ENCODE measurements around the gene ETDC. TPM values are rescaled to one million over a fixed set of nuclear protein-coding genes. Genes with fewer than 3 reads are reported as not detected.

Gene ETDC
- total RNA-seq, 1 donor, result not detected

GRCh38 chrX:135347381-135348016 is 38.2 kb downstream of the ETDC start:
- H3K4me3 ChIP-seq (ENCODE audit: low read depth, low read length), result no peak overlapping the region
- no peak for TF ChIP-seq CTCF (IDR thresholded peaks at IDR 0.05; ENCODE audit: insufficient read depth, low read length)
- DNase-seq (ENCODE audit: low read depth), result no peak

GRCh38 chrX:135354288-135354687 is 45.0 kb downstream of the ETDC start:
- no peak for DNase-seq (ENCODE audit: low read depth)
- TF ChIP-seq CTCF (IDR thresholded peaks at IDR 0.05; ENCODE audit: insufficient read depth, low read length), result no peak
- no peak overlapping the region for H3K4me3 ChIP-seq (ENCODE audit: low read depth, low read length)

Other genes with a start within 250 kb of the ETDC start
- 0.63 and 1.1 TPM in 2 replicates for gene SMIM10L2B, start 210.8 kb upstream of the ETDC start, total RNA-seq (ENCODE audit: low replicate concordance)
- gene ETDB, start 189.0 kb upstream of the ETDC start, total RNA-seq (ENCODE audit: low replicate concordance), result not detected in 2 replicates
- not detected in 2 replicates for gene CT55, start 138.1 kb upstream of the ETDC start, total RNA-seq (ENCODE audit: low replicate concordance)
- gene ETDA, start 57.4 kb upstream of the ETDC start, total RNA-seq (ENCODE audit: low replicate concordance), result not detected in 2 replicates
- gene ZNF75D, start 34.6 kb downstream of the ETDC start, total RNA-seq (ENCODE audit: low replicate concordance), result 7.3 and 8.9 TPM in 2 replicates
- gene ZNF449, start 35.3 kb downstream of the ETDC start, total RNA-seq (ENCODE audit: low replicate concordance), result 5.9 and 11.1 TPM in 2 replicates
- 0.09 and 0.33 TPM in 2 replicates for gene SMIM10L2A, start 112.5 kb downstream of the ETDC start, total RNA-seq (ENCODE audit: low replicate concordance)
- 3.3 and 5.3 TPM in 2 replicates for gene INTS6L, start 211.2 kb downstream of the ETDC start, total RNA-seq (ENCODE audit: low replicate concordance)